Mammary epithelial cell (primary cell): ENCODE measurements around the gene RSPH10B.
"Not testable (repeated sequence)": the region's sequence is repeated elsewhere in the genome, so short reads cannot be mapped to it uniquely, and the experiment has no call there.

Source experiments
- CTCF ChIP-seq, 2 donors: IDR thresholded peaks in 1 of 2; conservative IDR thresholded peaks in 1 of 2; 2 replicates each; pipeline ENCODE4 v1.5.1; 2011 to 2012; ENCODE audit warnings: inconsistent platforms in 2 of 2, low read length in 2 of 2, mild to moderate bottlenecking in 2 of 2, control low read depth in 1 of 2, low read depth in 1 of 2; ENCODE audit not compliant: insufficient read depth in 1 of 2; ENCODE audit errors: extremely low read depth in 1 of 2
- EZH2 ChIP-seq: IDR thresholded peaks from 2 replicates; pipeline ENCODE4 v1.6.1; 2012; ENCODE audit warnings: low read length, inconsistent platforms, borderline replicate concordance

- not testable (repeated sequence) for TF ChIP-seq CTCF (conservative IDR thresholded peaks at IDR 0.05 in 1 of 2, IDR thresholded peaks at IDR 0.05 in 1 of 2; ENCODE audit: extremely low read depth in 1 of 2, insufficient read depth in 1 of 2, low read depth in 1 of 2, low read length in 2 of 2); EZH2
These were observed 35.5 kb downstream of the RSPH10B start for GRCh38 chr7:5934945-5935450.
